Ascending aorta (tissue), 2 donors: Measurements from ENCODE around the gene CTSD. TPM values are rescaled to one million over a fixed set of nuclear protein-coding genes. Genes with fewer than 3 reads are reported as not detected.

Source experiments
- DNase-seq, 2 donors: peaks; one replicate each; pipeline ENCODE4 v3.0.0-alpha.2; 2019; ENCODE audit warnings: low spot score in 2 of 2
- H3K27ac ChIP-seq, 2 donors: fragments of 200-600 bp; sonication (generic); one replicate each; pipeline ENCODE4 v1.5.1; 2016 to 2017; ENCODE audit warnings: mild to moderate bottlenecking in 1 of 2
- H3K27me3 ChIP-seq: fragments of 200-600 bp; sonication (generic); one replicate; pipeline ENCODE4 v1.5.1; 2017
- H3K36me3 ChIP-seq, 2 donors: fragments of 200-600 bp; sonication (generic); one replicate each; pipeline ENCODE4 v1.5.1; 2016
- H3K4me1 ChIP-seq, 2 donors: fragments of 200-600 bp; sonication (generic); one replicate each; pipeline ENCODE4 v1.5.1; 2016 to 2017; ENCODE audit warnings: mild to moderate bottlenecking in 1 of 2
- H3K4me3 ChIP-seq, 2 donors: fragments of 200-600 bp; sonication (generic); one replicate each; pipeline ENCODE4 v1.5.1; 2016 to 2017; ENCODE audit warnings: mild to moderate bottlenecking in 1 of 2
- H3K9me3 ChIP-seq, 2 donors: fragments of 200-600 bp; sonication (generic); one replicate each; pipeline ENCODE4 v1.5.1; 2016
- CTCF ChIP-seq, 3 experiments: fragments of 200-600 bp in 2 of 3; fragments of 450-650 bp in 1 of 3; sonication (generic) in 2 of 3; IDR thresholded peaks; one replicate each; pipeline ENCODE4 v1.5.1; 2016 to 2019; ENCODE audit warnings: antibody characterized with exemption in 3 of 3, mild to moderate bottlenecking in 1 of 3, moderate library complexity in 1 of 3
- intact Hi-C: fragments of 100-400 bp; cut with DNase I; formaldehyde crosslinking; loops from one replicate; pipeline ENCODE4 v1.15.1; 2023
- total RNA-seq: library from RNA; depleted of rRNA; stranded (reverse); fragments of >200 nt; gene quantifications from one replicate; pipeline ENCODE4 v1.1.0, GENCODE V29; 2016

Gene CTSD
- total RNA-seq, 1 donor from 2014 or later, result 777 TPM

- H3K27me3 ChIP-seq, result no peaks in the 10 kb centered on the region
- H3K27ac ChIP-seq, result no peak overlapping the region
- H3K4me3 ChIP-seq, result no peak overlapping the region
- intact Hi-C loops, result no loop called here
- H3K4me1 ChIP-seq, result no peaks in the 10 kb centered on the region
- peak in 1 of 2 donors; percentile 60 for DNase-seq
- TF ChIP-seq CTCF (IDR thresholded peaks at IDR 0.05), result no peak
- H3K9me3 ChIP-seq, result peaks cover 4% of the 10 kb centered on the region in 2 donors
- no peaks in the 10 kb centered on the region for H3K36me3 ChIP-seq
Observed at GRCh38 chr11:1733716-1734640, 29.7 kb downstream of the CTSD start.

GRCh38 chr11:1733009-1733715, 30.6 kb downstream of the CTSD start:
- H3K4me3 ChIP-seq, result no peak overlapping the region
- no peak for TF ChIP-seq CTCF (IDR thresholded peaks at IDR 0.05)
- no peak overlapping the region for H3K27ac ChIP-seq
- H3K9me3 ChIP-seq, result peaks cover 4% of the 10 kb centered on the region in 2 donors
- H3K27me3 ChIP-seq, result peaks cover 3% of the 10 kb centered on the region
- H3K36me3 ChIP-seq, result no peaks in the 10 kb centered on the region
- H3K4me1 ChIP-seq, result no peaks in the 10 kb centered on the region
- peak in 1 of 2 donors; percentile 35 for DNase-seq
- intact Hi-C loops, result no loop called here

GRCh38 chr11:1732418-1733008, 31.2 kb downstream of the CTSD start:
- Histone ChIP-seq H3K4me3 (no peak overlapping the region), H3K9me3 (peaks cover 4% of the 10 kb centered on the region in 2 donors), H3K27ac (no peak overlapping the region), H3K36me3 (no peaks in the 10 kb centered on the region), H3K4me1 (no peaks in the 10 kb centered on the region), H3K27me3 (peaks cover 3% of the 10 kb centered on the region)
- peak in 1 of 2 donors; percentile 44 for DNase-seq
- TF ChIP-seq CTCF (IDR thresholded peaks at IDR 0.05), result no peak
- intact Hi-C loops, result no loop called here

- Histone ChIP-seq H3K4me1 (no peaks in the 10 kb centered on the region), H3K9me3 (no peaks in the 10 kb centered on the region), H3K27me3 (peaks cover 3% of the 10 kb centered on the region), H3K4me3 (no peak overlapping the region), H3K36me3 (no peaks in the 10 kb centered on the region), H3K27ac (no peak overlapping the region)
- no peak for TF ChIP-seq CTCF (IDR thresholded peaks at IDR 0.05)
- peak in 1 of 2 donors; percentile 15 for DNase-seq
- intact Hi-C loops, result no loop called here
Observed at GRCh38 chr11:1731451-1732059, 32.2 kb downstream of the CTSD start.

- peak in 1 of 2 donors; percentile 48 for DNase-seq
- Histone ChIP-seq H3K36me3 (no peaks in the 10 kb centered on the region), H3K27me3 (peaks cover 3% of the 10 kb centered on the region), H3K4me3 (no peak overlapping the region), H3K27ac (no peak overlapping the region), H3K9me3 (no peaks in the 10 kb centered on the region), H3K4me1 (no peaks in the 10 kb centered on the region)
- intact Hi-C loops, result no loop called here
- no peak for TF ChIP-seq CTCF (IDR thresholded peaks at IDR 0.05)
Observed at GRCh38 chr11:1730059-1730629, 33.6 kb downstream of the CTSD start.
